HEK293 (cell line): ENCODE data around the gene TMX2.
A peak's percentile ranks its signal among the peaks of the same experiment; 100 is the strongest.

Experiments
- CTCF ChIA-PET: fragments of 350-600 bp; formaldehyde crosslinking; extraction: SDS; loops from one replicate; lab custom pipeline; 2021; ENCODE audit warnings: antibody characterized with exemption; lab: Yijun Ruan, JAX
- POLR2A ChIA-PET: fragments of 300-600 bp; formaldehyde crosslinking; extraction: SDS; loops from one replicate; lab custom pipeline; 2020; ENCODE audit warnings: antibody characterized with exemption, inconsistent platforms; lab: Yijun Ruan, JAX
- H3K27ac ChIP-seq: fragments of 200-500 bp; sonication (Bioruptor generic); 2 replicates; pipeline ENCODE4 v1.5.1; 2014; ENCODE audit warnings: low read depth, low read length, control low read depth, inconsistent platforms; ENCODE audit errors: extremely low read depth
- H3K36me3 ChIP-seq, 2 experiments: fragments of 200-500 bp in 1 of 2; sonication (Bioruptor generic) in 1 of 2; 1 replicate in 1 of 2; 2 replicates in 1 of 2; pipeline ENCODE4 v1.5.1; 2014 to 2017; ENCODE audit warnings: inconsistent platforms in 2 of 2, low read length in 2 of 2; ENCODE audit not compliant: control insufficient read depth in 2 of 2, insufficient read depth in 1 of 2
- H3K4me1 ChIP-seq: fragments of 200-500 bp; sonication (Bioruptor generic); 2 replicates; pipeline ENCODE4 v1.5.1; 2014; ENCODE audit warnings: mild to moderate bottlenecking, low read length, inconsistent platforms; ENCODE audit not compliant: control insufficient read depth, insufficient read depth
- H3K4me3 ChIP-seq: 2 replicates; pipeline ENCODE4 v1.5.1; 2011; ENCODE audit warnings: low read depth, mild to moderate bottlenecking, control low read depth, low read length, moderate library complexity
- H3K9me3 ChIP-seq: fragments of 200-500 bp; sonication (Bioruptor generic); 2 replicates; pipeline ENCODE4 v1.5.1; 2014; ENCODE audit warnings: low read depth, low read length, inconsistent platforms; ENCODE audit not compliant: control insufficient read depth, insufficient read depth
- BCL11B ChIP-seq: fragments of 450-650 bp; formaldehyde crosslinking; IDR thresholded peaks from 2 replicates; pipeline ENCODE4 v1.5.1; 2016; ENCODE audit warnings: low read depth, missing biosample characterization, missing genetic modification characterization
- EGR2 ChIP-seq: fragments of 450-650 bp; formaldehyde crosslinking; IDR thresholded peaks from 2 replicates; pipeline ENCODE4 v1.5.1; 2016; ENCODE audit warnings: low read depth, missing biosample characterization, missing genetic modification characterization
- GLIS1 ChIP-seq: fragments of 450-650 bp; formaldehyde crosslinking; IDR thresholded peaks from 2 replicates; pipeline ENCODE4 v1.5.1; 2016; ENCODE audit warnings: missing biosample characterization, missing genetic modification characterization
- KLF10 ChIP-seq: fragments of 450-650 bp; IDR thresholded peaks from 2 replicates; pipeline ENCODE4 v1.5.1; 2018; ENCODE audit warnings: missing biosample characterization, mild to moderate bottlenecking, missing genetic modification characterization
- REPIN1 ChIP-seq: fragments of 450-650 bp; formaldehyde crosslinking; IDR thresholded peaks from 2 replicates; pipeline ENCODE4 v1.5.1; 2017; ENCODE audit warnings: missing biosample characterization, missing genetic modification characterization, low read depth
- ZBTB20 ChIP-seq: fragments of 450-650 bp; formaldehyde crosslinking; IDR thresholded peaks from 2 replicates; pipeline ENCODE4 v1.5.1; 2016; ENCODE audit warnings: missing biosample characterization, missing genetic modification characterization
- ZBTB21 ChIP-seq: fragments of 450-650 bp; formaldehyde crosslinking; IDR thresholded peaks from 2 replicates; pipeline ENCODE4 v1.5.1; 2017; ENCODE audit warnings: missing biosample characterization, missing genetic modification characterization
- ZNF19 ChIP-seq: fragments of 450-650 bp; formaldehyde crosslinking; IDR thresholded peaks from 2 replicates; pipeline ENCODE4; 2016; ENCODE audit warnings: missing biosample characterization, missing genetic modification characterization, low read depth
- ZNF221 ChIP-seq: fragments of 450-650 bp; formaldehyde crosslinking; IDR thresholded peaks from 2 replicates; pipeline ENCODE4 v1.5.1; 2017; ENCODE audit warnings: missing biosample characterization, missing genetic modification characterization, borderline replicate concordance
- ZNF266 ChIP-seq: fragments of 450-650 bp; formaldehyde crosslinking; IDR thresholded peaks from 2 replicates; pipeline ENCODE4 v1.5.1; 2016; ENCODE audit warnings: missing biosample characterization, missing genetic modification characterization, low read depth
- ZNF404 ChIP-seq: fragments of 450-650 bp; formaldehyde crosslinking; IDR thresholded peaks from 2 replicates; pipeline ENCODE4 v1.5.1; 2017; ENCODE audit warnings: missing biosample characterization, missing genetic modification characterization
- ZNF48 ChIP-seq: fragments of 450-650 bp; formaldehyde crosslinking; IDR thresholded peaks from 2 replicates; pipeline ENCODE4 v1.5.1; 2016; ENCODE audit warnings: missing biosample characterization, missing genetic modification characterization
- ZNF585B ChIP-seq: fragments of 450-650 bp; formaldehyde crosslinking; IDR thresholded peaks from 2 replicates; pipeline ENCODE4 v1.5.1; 2016; ENCODE audit warnings: missing biosample characterization, missing genetic modification characterization
- ZNF596 ChIP-seq: fragments of 450-650 bp; IDR thresholded peaks from 2 replicates; pipeline ENCODE4 v1.5.0; 2018; ENCODE audit warnings: missing biosample characterization, mild to moderate bottlenecking, missing genetic modification characterization, moderate library complexity
- ZNF621 ChIP-seq: fragments of 450-650 bp; formaldehyde crosslinking; IDR thresholded peaks from 2 replicates; pipeline ENCODE4 v1.5.1; 2017; ENCODE audit warnings: missing biosample characterization, missing genetic modification characterization
- ZNF624 ChIP-seq: fragments of 450-650 bp; formaldehyde crosslinking; IDR thresholded peaks from 2 replicates; pipeline ENCODE4 v1.5.1; 2017; ENCODE audit warnings: missing biosample characterization, missing genetic modification characterization
- ZNF626 ChIP-seq: fragments of 450-650 bp; sonication (Bioruptor Pico); formaldehyde crosslinking; IDR thresholded peaks from 2 replicates; pipeline ENCODE4 v1.5.1; 2018; ENCODE audit warnings: missing biosample characterization, missing genetic modification characterization, inconsistent platforms
- ZNF629 ChIP-seq: fragments of 450-650 bp; formaldehyde crosslinking; IDR thresholded peaks from 2 replicates; pipeline ENCODE4 v1.5.1; 2017; ENCODE audit warnings: missing biosample characterization, missing genetic modification characterization
- ZNF707 ChIP-seq: fragments of 450-650 bp; formaldehyde crosslinking; IDR thresholded peaks from 2 replicates; pipeline ENCODE4 v1.5.1; 2016; ENCODE audit warnings: missing biosample characterization, missing genetic modification characterization
- ZNF76 ChIP-seq: fragments of 450-650 bp; formaldehyde crosslinking; IDR thresholded peaks from 2 replicates; pipeline ENCODE4; 2016; ENCODE audit warnings: low read depth, missing biosample characterization, missing genetic modification characterization, borderline replicate concordance
- ZNF843 ChIP-seq: fragments of 450-650 bp; formaldehyde crosslinking; IDR thresholded peaks from 2 replicates; pipeline ENCODE4 v1.5.1; 2016; ENCODE audit warnings: missing biosample characterization, missing genetic modification characterization
- TF ChIP-seq, protein P1 (sequence below): fragments of 450-650 bp; formaldehyde crosslinking; IDR thresholded peaks from 2 replicates; pipeline ENCODE4 v1.5.1; 2016; ENCODE audit warnings: missing biosample characterization, missing genetic modification characterization
- TF ChIP-seq, protein P2 (sequence below): fragments of 450-650 bp; formaldehyde crosslinking; IDR thresholded peaks from 2 replicates; pipeline ENCODE4 v1.5.1; 2016; ENCODE audit warnings: missing biosample characterization, missing genetic modification characterization
- TF ChIP-seq, protein P3 (sequence below): fragments of 450-650 bp; formaldehyde crosslinking; IDR thresholded peaks from 2 replicates; pipeline ENCODE4 v1.5.1; 2016; ENCODE audit warnings: missing biosample characterization, missing genetic modification characterization
- TF ChIP-seq, protein P4 (sequence below): fragments of 450-650 bp; formaldehyde crosslinking; IDR thresholded peaks from 2 replicates; pipeline ENCODE4 v1.5.0; 2017; ENCODE audit warnings: missing biosample characterization, missing genetic modification characterization, borderline replicate concordance

TMX2 gene

DNA sequence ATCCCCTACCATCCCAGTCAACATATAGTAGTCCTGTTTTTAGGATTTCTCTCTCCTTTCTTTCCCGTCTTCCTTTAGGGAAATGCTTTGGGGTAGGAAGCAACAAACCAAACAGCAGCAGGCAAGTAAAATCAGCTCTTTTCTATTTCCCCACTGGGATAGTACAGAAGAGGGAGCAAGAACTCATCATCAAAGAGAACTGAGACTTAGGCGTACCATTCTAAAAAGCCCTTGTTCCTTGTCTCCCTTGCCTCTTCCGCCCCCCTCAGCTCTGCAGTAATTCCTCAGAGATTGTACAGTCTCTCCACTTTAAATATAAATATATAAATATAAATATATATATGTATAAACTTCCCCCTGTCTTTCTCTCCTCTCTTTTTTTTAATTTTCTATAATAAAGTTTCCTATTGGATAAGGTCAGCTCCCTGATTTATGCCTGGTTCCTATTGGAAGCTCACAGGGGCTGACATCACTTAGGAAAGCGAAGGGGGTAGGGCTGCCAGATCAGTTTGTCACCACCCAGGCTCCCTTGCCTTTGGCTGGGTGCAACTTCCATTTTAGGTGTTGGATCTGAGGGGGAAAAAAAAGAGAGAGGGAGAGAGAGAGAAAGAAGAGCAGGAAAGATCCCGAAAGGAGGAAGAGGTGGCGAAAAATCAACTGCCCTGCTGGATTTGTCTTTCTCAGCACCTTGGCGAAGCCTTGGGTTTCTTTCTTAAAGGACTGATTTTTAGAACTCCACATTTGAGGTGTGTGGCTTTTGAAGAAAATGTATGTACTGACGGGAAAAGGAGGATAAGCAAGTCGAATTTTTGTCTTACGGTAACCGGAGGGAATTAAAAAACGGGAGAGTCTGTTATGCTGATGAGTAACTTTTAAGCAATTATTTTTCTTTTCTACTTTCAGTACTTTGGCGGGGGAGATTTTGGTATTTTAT lies 49.2 kb downstream of the TMX2 start, which contains the start of gene CTNND1:
TSS of gene CTNND1 (plus strand) at position 502 of the 934 bp plus-strand sequence. CDS start 29,677 bp downstream, outside the sequence.
- no peaks in the 10 kb centered on the region for H3K9me3 ChIP-seq
- CTCF ChIA-PET: interaction anchor here (0.6 to 10.5 kb wide), 11 partner anchors 10 to 1908 kb away, joined by 3 to 151 read pairs (median 4); partner anchors contain the start of genes BTBD18 and DTX4
- peak within 1 kb of the TSS; percentile 50 for H3K4me3 ChIP-seq
- peaks cover 8% of the 10 kb centered on the region; the same call in 1 of the 2 replicates for H3K4me1 ChIP-seq
- H3K36me3 ChIP-seq: no peaks in the 10 kb centered on the region
- peak within 1 kb of the TSS; percentile 86 for H3K27ac ChIP-seq
- POLR2A ChIA-PET: interaction anchor here (0.6 to 4.8 kb wide), 16 partner anchors 12 to 197 kb away, joined by 3 to 50 read pairs (median 5); partner anchors contain the start of genes MED19, SELENOH and TMX2
- 0 out of 2 replicates have a peak, but pooled peaks have one; percentile 26 for TF ChIP-seq KLF10 (tag by site-specific recombination)
- TF ChIP-seq ZNF624: no peak
- TF ChIP-seq EGR2 (tag by site-specific recombination): no peak
- TF ChIP-seq ZNF19 (tag by site-specific recombination): no peak
- no peak for TF ChIP-seq ZNF585B (tag by site-specific recombination)
- TF ChIP-seq, protein P1, sequence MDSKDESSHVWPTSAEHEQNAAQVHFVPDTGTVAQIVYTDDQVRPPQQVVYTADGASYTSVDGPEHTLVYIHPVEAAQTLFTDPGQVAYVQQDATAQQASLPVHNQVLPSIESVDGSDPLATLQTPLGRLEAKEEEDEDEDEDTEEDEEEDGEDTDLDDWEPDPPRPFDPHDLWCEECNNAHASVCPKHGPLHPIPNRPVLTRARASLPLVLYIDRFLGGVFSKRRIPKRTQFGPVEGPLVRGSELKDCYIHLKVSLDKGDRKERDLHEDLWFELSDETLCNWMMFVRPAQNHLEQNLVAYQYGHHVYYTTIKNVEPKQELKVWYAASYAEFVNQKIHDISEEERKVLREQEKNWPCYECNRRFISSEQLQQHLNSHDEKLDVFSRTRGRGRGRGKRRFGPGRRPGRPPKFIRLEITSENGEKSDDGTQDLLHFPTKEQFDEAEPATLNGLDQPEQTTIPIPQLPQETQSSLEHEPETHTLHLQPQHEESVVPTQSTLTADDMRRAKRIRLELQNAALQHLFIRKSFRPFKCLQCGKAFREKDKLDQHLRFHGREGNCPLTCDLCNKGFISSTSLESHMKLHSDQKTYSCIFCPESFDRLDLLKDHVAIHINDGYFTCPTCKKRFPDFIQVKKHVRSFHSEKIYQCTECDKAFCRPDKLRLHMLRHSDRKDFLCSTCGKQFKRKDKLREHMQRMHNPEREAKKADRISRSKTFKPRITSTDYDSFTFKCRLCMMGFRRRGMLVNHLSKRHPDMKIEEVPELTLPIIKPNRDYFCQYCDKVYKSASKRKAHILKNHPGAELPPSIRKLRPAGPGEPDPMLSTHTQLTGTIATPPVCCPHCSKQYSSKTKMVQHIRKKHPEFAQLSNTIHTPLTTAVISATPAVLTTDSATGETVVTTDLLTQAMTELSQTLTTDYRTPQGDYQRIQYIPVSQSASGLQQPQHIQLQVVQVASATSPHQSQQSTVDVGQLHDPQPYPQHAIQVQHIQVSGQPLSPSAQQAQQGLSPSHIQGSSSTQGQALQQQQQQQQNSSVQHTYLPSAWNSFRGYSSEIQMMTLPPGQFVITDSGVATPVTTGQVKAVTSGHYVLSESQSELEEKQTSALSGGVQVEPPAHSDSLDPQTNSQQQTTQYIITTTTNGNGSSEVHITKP: peak; percentile 77
- 0 out of 2 replicates have a peak, but pooled peaks have one; percentile 25 for TF ChIP-seq ZNF76 (tag by site-specific recombination)
- no peak for TF ChIP-seq ZNF621
- no peak for TF ChIP-seq ZNF48 (tag by site-specific recombination)
- TF ChIP-seq REPIN1 (tag by site-specific recombination): no peak
- TF ChIP-seq ZNF221 (tag by site-specific recombination): no peak
- TF ChIP-seq ZBTB20: no peak
- no peak for TF ChIP-seq ZNF707 (tag by site-specific recombination)
- peak; percentile 17; the same call in 1 of the 2 replicates for TF ChIP-seq ZNF629
- TF ChIP-seq BCL11B: no peak
- TF ChIP-seq ZBTB21 (tag by site-specific recombination): no peak
- TF ChIP-seq ZNF843 (tag by site-specific recombination): 0 out of 2 replicates have a peak, but pooled peaks have one; percentile 19
- peak; percentile 100 for TF ChIP-seq ZNF596
- TF ChIP-seq, protein P2, sequence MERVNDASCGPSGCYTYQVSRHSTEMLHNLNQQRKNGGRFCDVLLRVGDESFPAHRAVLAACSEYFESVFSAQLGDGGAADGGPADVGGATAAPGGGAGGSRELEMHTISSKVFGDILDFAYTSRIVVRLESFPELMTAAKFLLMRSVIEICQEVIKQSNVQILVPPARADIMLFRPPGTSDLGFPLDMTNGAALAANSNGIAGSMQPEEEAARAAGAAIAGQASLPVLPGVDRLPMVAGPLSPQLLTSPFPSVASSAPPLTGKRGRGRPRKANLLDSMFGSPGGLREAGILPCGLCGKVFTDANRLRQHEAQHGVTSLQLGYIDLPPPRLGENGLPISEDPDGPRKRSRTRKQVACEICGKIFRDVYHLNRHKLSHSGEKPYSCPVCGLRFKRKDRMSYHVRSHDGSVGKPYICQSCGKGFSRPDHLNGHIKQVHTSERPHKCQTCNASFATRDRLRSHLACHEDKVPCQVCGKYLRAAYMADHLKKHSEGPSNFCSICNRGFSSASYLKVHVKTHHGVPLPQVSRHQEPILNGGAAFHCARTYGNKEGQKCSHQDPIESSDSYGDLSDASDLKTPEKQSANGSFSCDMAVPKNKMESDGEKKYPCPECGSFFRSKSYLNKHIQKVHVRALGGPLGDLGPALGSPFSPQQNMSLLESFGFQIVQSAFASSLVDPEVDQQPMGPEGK (tag by site-specific recombination): peak; percentile 54; the same call in 1 of the 2 replicates
- TF ChIP-seq, protein P3, sequence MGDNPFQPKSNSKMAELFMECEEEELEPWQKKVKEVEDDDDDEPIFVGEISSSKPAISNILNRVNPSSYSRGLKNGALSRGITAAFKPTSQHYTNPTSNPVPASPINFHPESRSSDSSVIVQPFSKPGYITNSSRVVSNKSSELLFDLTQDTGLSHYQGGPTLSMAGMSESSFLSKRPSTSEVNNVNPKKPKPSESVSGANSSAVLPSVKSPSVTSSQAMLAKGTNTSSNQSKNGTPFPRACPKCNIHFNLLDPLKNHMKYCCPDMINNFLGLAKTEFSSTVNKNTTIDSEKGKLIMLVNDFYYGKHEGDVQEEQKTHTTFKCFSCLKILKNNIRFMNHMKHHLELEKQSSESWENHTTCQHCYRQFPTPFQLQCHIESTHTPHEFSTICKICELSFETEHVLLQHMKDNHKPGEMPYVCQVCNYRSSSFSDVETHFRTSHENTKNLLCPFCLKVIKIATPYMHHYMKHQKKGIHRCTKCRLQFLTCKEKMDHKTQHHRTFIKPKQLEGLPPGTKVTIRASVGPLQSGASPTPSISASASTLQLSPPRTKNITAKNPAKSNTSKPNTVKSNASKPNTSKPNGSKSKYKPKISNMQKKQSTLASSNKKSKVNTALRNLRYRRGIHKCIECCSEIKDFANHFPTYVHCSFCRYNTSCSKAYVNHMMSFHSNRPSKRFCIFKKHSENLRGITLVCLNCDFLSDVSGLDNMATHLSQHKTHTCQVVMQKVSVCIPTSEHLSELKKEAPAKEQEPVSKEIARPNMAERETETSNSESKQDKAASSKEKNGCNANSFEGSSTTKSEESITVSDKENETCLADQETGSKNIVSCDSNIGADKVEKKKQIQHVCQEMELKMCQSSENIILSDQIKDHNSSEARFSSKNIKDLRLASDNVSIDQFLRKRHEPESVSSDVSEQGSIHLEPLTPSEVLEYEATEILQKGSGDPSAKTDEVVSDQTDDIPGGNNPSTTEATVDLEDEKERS (tag by site-specific recombination): no peak
- TF ChIP-seq, protein P4, sequence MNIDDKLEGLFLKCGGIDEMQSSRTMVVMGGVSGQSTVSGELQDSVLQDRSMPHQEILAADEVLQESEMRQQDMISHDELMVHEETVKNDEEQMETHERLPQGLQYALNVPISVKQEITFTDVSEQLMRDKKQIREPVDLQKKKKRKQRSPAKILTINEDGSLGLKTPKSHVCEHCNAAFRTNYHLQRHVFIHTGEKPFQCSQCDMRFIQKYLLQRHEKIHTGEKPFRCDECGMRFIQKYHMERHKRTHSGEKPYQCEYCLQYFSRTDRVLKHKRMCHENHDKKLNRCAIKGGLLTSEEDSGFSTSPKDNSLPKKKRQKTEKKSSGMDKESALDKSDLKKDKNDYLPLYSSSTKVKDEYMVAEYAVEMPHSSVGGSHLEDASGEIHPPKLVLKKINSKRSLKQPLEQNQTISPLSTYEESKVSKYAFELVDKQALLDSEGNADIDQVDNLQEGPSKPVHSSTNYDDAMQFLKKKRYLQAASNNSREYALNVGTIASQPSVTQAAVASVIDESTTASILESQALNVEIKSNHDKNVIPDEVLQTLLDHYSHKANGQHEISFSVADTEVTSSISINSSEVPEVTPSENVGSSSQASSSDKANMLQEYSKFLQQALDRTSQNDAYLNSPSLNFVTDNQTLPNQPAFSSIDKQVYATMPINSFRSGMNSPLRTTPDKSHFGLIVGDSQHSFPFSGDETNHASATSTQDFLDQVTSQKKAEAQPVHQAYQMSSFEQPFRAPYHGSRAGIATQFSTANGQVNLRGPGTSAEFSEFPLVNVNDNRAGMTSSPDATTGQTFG (tag by site-specific recombination): no peak
- no peak for TF ChIP-seq ZNF266 (tag by site-specific recombination)
- TF ChIP-seq ZNF404 (tag by site-specific recombination): no peak
- peak; percentile 26; the same call in 1 of the 2 replicates for TF ChIP-seq GLIS1
- no peak for TF ChIP-seq ZNF626
